ENCODE measurements around the gene KRT27. TPM values are rescaled to one million over a fixed set of nuclear protein-coding genes. Genes with fewer than 3 reads are reported as not detected.
"Not testable (repeated sequence)": the region's sequence is repeated elsewhere in the genome, so short reads cannot be mapped to it uniquely, and the experiment has no call there.

KRT27 gene
- total and polyA plus RNA-seq, 4 donors, result 0.14 to 1.5 (median 0.55) TPM

DNA sequence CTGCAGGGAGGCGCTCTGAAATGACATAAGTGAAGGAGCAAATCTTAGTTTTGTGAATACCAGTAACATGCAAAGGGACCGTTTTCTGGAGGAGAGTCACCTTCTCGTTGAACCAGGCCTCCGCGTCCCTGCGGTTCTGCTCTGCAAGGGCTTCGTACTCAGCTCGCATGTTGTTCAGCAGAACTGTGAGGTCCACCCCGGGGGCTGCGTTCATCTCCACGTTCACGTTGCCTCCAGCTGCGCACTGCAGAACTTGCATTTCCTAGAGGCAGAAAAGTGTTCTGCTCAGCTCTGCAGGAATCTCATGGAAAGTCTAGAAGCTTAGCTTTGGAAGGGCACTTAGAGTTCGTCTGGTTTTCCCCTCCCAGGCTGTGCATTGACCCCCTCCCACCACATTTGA lies 31.3 kb downstream of the KRT27 start:
- no peak for DNase-seq

DNA sequence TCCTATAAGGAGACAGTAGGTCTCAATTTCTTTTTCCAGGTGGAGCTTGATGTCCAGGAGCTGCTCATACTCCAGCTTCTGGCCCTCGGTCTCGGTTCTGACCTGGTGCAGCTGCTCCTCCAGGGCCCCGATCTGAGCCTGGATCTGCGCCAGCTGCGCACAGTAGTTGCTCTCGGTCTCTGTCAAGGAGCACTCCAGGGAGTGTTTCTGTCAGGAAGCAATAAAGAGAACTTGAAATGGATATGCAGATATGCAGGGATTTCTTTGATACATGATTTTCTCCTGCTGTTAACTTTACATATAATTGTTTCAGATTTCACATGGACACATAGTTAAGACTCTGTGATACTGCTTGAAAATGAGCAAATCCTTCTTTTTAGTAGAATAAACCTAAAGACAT lies 32.0 kb downstream of the KRT27 start:
- Histone ChIP-seq H3K4me3 (no peak overlapping the region), H3K36me3 (ENCODE audit: control insufficient read depth in 4 of 4, insufficient read depth in 4 of 4, low read length in 4 of 4) (no peaks in the 10 kb centered on the region), H3K4me1 (ENCODE audit: control insufficient read depth in 5 of 5, insufficient read depth in 5 of 5, low read length in 5 of 5) (no peaks in the 10 kb centered on the region), H3K9me3 (ENCODE audit: control insufficient read depth in 4 of 4, insufficient read depth in 3 of 4, low read length in 3 of 4) (peaks cover 0 to 2% (median 0%) of the 10 kb centered on the region in 4 donors), H3K9ac (ENCODE audit: insufficient read depth in 1 of 2, low read length in 2 of 2) (no peak overlapping the region), H3K27ac (ENCODE audit: low read depth in 1 of 2, low read length in 1 of 2) (no peak overlapping the region), H3K27me3 (ENCODE audit: control insufficient read depth in 3 of 3, insufficient read depth in 3 of 3, low read length in 2 of 3) (peaks cover 0 to 3% (median 0%) of the 10 kb centered on the region in 3 donors)
- DNase-seq, result no peak
- 87 to 90% methylated on average over 6 of the region's 6 CpGs for WGBS, 2 donors
- TF ChIP-seq, protein P1, sequence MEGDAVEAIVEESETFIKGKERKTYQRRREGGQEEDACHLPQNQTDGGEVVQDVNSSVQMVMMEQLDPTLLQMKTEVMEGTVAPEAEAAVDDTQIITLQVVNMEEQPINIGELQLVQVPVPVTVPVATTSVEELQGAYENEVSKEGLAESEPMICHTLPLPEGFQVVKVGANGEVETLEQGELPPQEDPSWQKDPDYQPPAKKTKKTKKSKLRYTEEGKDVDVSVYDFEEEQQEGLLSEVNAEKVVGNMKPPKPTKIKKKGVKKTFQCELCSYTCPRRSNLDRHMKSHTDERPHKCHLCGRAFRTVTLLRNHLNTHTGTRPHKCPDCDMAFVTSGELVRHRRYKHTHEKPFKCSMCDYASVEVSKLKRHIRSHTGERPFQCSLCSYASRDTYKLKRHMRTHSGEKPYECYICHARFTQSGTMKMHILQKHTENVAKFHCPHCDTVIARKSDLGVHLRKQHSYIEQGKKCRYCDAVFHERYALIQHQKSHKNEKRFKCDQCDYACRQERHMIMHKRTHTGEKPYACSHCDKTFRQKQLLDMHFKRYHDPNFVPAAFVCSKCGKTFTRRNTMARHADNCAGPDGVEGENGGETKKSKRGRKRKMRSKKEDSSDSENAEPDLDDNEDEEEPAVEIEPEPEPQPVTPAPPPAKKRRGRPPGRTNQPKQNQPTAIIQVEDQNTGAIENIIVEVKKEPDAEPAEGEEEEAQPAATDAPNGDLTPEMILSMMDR (IDR thresholded peaks at IDR 0.05; ENCODE audit: control extremely low read depth, extremely low read depth), result no peak
- no peak for ATAC-seq (ENCODE audit: insufficient read depth, low FRiP score)

More for the DNA sequence above, 31.3 kb downstream of the KRT27 start:
- Histone ChIP-seq H3K4me1 (ENCODE audit: control insufficient read depth in 5 of 5, insufficient read depth in 5 of 5, low read length in 5 of 5) (no peaks in the 10 kb centered on the region), H3K9ac (ENCODE audit: insufficient read depth in 1 of 2, low read length in 2 of 2) (no peak overlapping the region), H3K9me3 (ENCODE audit: control insufficient read depth in 4 of 4, insufficient read depth in 3 of 4, low read length in 3 of 4) (peaks cover 0 to 2% (median 0%) of the 10 kb centered on the region in 4 donors), H3K4me3 (no peak overlapping the region), H3K27me3 (ENCODE audit: control insufficient read depth in 3 of 3, insufficient read depth in 3 of 3, low read length in 2 of 3) (peaks cover 0 to 3% (median 0%) of the 10 kb centered on the region in 3 donors), H3K36me3 (ENCODE audit: control insufficient read depth in 4 of 4, insufficient read depth in 4 of 4, low read length in 4 of 4) (no peaks in the 10 kb centered on the region), H3K27ac (ENCODE audit: low read depth in 1 of 2, low read length in 1 of 2) (no peak overlapping the region)
- TF ChIP-seq, protein P1 (IDR thresholded peaks at IDR 0.05; ENCODE audit: control extremely low read depth, extremely low read depth), result no peak
- 86% methylated on average over 14 of the region's 14 CpGs for WGBS, 2 donors
- ATAC-seq (ENCODE audit: insufficient read depth, low FRiP score), result no peak

GRCh38 chr17:40748666-40749065 lies 33.7 kb downstream of the KRT27 start:
- H3K9ac ChIP-seq (ENCODE audit: insufficient read depth in 1 of 2, low read length in 2 of 2); H3K4me1 ChIP-seq (ENCODE audit: control insufficient read depth in 5 of 5, insufficient read depth in 5 of 5, low read length in 5 of 5); H3K36me3 ChIP-seq (ENCODE audit: control insufficient read depth in 4 of 4, insufficient read depth in 4 of 4, low read length in 4 of 4); H3K27ac ChIP-seq (ENCODE audit: low read depth in 1 of 2, low read length in 1 of 2); DNase-seq; H3K4me3 ChIP-seq; H3K27me3 ChIP-seq (ENCODE audit: control insufficient read depth in 3 of 3, insufficient read depth in 3 of 3, low read length in 2 of 3); H3K9me3 ChIP-seq (ENCODE audit: control insufficient read depth in 4 of 4, insufficient read depth in 3 of 4, low read length in 3 of 4); ATAC-seq (ENCODE audit: insufficient read depth, low FRiP score): not testable (repeated sequence)
- 77 to 86% methylated on average over 1 of the region's 1 CpG for WGBS, 2 donors

- DNase-seq (no peak), ATAC-seq (ENCODE audit: insufficient read depth, low FRiP score) (no peak)
- no peak overlapping the region for H3K27ac ChIP-seq (ENCODE audit: low read depth in 1 of 2, low read length in 1 of 2)
- H3K27me3 ChIP-seq (ENCODE audit: control insufficient read depth in 3 of 3, insufficient read depth in 3 of 3, low read length in 2 of 3), result no peaks in the 10 kb centered on the region
- H3K9ac ChIP-seq (ENCODE audit: insufficient read depth in 1 of 2, low read length in 2 of 2), result no peak overlapping the region
- H3K4me3 ChIP-seq, result no peak overlapping the region
- 62 to 64% methylated on average over 4 of the region's 4 CpGs for WGBS, 2 donors
- no peaks in the 10 kb centered on the region for H3K36me3 ChIP-seq (ENCODE audit: control insufficient read depth in 4 of 4, insufficient read depth in 4 of 4, low read length in 4 of 4)
- peaks cover 0 to 6% (median 2%) of the 10 kb centered on the region in 4 donors for H3K9me3 ChIP-seq (ENCODE audit: control insufficient read depth in 4 of 4, insufficient read depth in 3 of 4, low read length in 3 of 4)
- TF ChIP-seq, protein P1 (IDR thresholded peaks at IDR 0.05; ENCODE audit: control extremely low read depth, extremely low read depth), result no peak
- H3K4me1 ChIP-seq (ENCODE audit: control insufficient read depth in 5 of 5, insufficient read depth in 5 of 5, low read length in 5 of 5), result no peaks in the 10 kb centered on the region
Observed at GRCh38 chr17:40738553-40738952, 43.8 kb downstream of the KRT27 start.
